Daoy (cell line): ENCODE data around the gene DDI1. TPM values are rescaled to one million over a fixed set of nuclear protein-coding genes. Genes with fewer than 3 reads are reported as not detected.

Source experiments
- DNase-seq: peaks from one replicate; pipeline ENCODE4 v3.0.0-alpha.2; 2015; ENCODE audit warnings: low read depth
- total RNA-seq: library from RNA; depleted of rRNA; stranded (reverse); fragments of >200 nt; shearing (Covaris generic); gene quantifications from 2 replicates; pipeline ENCODE4 v1.2.3, GENCODE V29; 2014; rRNA removed

DDI1 gene
- total RNA-seq: not detected in 2 replicates

- no peak for DNase-seq
These were observed at the start of gene DDI1 for GRCh38 chr11:104036588-104036987. DDI1 (plus strand) TSS chr11:104036640; CDS start chr11:104036823, 183 bp downstream.

- no peak for DNase-seq
These were observed 48.5 kb upstream of the DDI1 start for GRCh38 chr11:103987629-103988594.

DNA sequence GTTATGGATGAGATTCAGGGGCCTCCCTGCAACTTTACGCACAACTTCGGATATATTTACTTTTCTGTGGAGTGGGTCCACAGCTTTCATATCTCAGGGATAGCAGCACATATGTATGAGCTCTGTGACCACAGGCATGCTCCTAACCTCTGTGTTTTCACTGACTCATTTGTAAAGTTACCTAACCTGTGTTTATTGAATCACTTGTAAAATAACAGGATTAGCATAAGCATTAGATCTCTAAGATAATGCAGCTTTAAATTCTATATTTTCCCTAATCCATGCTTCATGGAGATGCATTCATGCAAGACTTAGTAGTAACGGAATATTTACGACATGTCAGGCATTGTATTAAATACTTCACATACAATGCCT is 47.9 kb upstream of the DDI1 start:
- no peak for DNase-seq

- no peak for DNase-seq
These were observed 42.9 kb upstream of the DDI1 start for GRCh38 chr11:103993507-103993906.

DNA sequence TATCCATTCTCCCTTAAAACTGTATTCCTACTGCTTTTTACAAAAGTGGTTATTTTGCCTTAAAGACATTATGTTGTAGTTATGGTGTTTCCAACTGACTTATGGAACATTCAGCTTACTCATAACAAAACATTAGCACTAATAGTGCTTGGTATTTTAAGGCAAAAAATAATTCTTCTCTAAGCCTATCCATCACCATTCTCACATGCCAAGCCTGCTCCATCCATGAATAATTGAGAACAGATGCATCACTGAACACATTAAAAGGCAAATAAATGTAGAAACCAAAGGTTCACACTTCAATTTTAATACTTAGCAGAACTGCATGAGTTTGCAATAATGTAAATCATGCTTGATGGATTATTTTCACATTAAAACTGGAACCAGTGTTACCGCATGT is 42.3 kb upstream of the DDI1 start:
- DNase-seq: no peak

DNA sequence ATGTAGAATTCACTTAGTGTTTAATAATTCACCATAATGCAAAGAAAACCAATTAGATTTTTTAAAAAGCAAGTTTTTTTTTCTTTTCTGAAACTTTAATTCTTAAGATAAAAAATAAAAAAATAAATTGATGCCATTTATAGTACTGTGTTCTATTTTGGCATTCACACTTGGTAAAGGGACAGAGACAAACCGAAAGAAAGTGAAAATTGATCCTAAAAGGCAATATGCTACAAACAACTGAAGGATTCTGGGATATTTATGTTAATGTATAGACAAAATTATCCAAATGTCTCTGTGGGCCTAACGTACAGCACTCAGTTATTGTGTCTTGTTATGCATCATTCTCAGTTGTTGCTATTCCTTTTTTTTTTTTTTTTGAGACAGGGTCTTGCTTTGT is 41.9 kb upstream of the DDI1 start:
- no peak for DNase-seq

GRCh38 chr11:103995896-103996295 is 40.5 kb upstream of the DDI1 start:
- no peak for DNase-seq

DNA sequence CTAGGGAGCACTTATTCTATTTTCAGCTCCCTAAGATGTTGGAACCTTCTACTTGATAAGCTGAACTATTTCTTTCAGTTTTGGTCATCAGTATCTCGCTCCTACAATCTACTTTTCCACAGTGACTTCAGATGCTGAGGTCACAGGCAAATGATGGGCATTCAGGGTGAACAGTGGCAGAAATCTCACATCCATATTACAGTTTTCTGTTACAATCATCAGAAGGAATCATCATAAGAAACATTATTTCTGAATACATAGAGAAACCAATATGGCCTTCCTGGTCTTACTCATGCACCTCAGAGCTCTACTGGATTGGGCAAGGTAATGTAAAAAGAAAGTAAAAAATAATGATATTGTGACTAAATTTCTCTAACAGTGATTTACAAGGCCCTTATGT is 39.4 kb upstream of the DDI1 start:
- DNase-seq: no peak

DNA sequence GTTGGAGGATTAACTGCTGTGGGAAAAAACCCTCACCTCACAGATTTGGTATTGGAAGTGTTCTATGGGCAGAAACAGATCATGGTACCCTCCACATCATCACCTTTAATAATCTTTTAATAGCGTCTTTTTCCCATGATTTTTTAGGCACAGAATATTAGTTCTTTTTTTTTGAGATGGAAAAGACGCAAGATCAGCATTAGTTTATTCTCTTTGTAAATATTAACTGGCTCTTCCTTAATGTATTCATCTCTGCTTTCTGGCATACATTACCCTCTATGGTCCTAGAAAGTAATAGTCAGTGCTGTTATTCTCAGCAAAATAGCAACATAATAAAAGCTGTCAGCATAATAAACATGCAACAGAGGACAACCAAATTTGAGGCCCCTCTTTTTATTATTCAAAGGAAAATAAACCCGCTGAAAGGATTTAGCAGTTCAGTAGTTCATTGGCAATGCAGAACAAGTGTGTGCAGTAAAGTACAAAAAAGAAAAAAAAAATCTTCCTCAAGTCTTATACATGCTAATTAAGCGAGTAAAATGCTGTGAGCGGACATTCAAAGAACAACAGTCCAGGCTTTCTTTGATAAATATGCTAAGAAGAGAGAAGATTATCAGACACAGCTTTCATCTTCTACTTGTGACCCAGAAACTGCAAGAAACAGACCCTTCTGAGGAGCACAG is 37.5 kb upstream of the DDI1 start:
- no peak for DNase-seq

- no peak for DNase-seq
These were observed 35.6 kb upstream of the DDI1 start for GRCh38 chr11:104000798-104001197.

DNA sequence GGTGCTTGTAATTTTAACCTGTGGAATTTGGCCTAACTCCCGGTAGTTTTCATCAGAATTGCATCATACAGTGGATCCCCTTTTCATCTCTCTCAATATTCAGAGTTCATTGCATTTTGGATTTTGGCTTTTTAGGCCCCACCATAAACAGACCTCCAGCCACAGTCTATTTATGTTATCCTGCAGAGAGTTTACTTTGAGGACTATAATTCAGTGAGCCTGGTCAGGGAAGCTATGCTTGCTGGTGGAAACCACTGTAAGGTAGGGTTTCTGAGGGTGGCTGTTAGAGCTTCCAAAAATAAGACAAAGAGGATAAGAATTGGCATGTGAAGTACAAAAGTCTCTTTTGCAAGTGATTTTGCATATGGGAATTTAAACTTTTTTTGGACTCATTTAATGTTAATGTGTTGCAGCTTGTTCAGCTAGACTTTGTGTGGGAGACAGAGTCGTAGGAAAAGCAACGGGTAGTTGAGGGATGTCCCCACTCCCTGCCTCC is 34.8 kb upstream of the DDI1 start:
- no peak for DNase-seq

- DNase-seq: no peak
These were observed 32.9 kb upstream of the DDI1 start for GRCh38 chr11:104003491-104003890.

GRCh38 chr11:104005234-104005855 is 31.1 kb upstream of the DDI1 start:
- DNase-seq: no peak

DNA sequence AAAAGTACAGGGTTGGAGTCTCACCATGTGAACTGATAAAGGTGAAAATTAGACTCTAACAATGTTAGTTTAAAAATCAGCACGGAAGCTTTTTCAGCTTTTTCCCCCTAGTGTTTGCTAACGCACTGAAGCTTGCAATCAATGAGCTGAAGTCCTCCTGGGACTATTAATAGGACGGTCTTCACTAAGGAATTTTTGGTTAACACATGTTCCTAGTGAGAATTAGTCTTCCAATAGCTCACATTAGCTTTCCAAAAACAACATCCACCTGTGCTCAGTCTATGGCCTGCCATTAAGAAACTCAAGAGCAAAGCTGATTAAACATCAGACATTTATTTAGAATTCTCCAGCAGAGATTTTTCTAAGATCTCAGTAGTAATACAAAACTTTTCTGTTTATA is 26.7 kb upstream of the DDI1 start:
- DNase-seq: no peak

DNA sequence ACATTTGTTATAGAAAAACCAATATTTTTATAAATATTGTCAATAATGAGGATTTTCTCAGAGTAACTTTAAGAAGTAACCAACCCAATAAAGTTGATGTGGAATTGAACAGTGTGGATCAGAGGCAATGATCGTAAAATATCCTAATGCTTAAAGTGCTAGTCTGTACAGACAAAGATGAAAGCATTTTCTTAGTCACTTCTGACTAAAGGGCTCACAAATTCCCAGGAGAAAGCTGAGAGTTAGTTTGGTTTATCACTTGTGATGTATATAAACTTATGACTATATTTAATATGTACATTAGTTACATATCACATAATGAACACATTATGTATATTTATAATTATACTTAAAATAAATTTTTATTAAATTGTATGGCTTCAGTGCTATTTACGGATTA is 25.4 kb upstream of the DDI1 start:
- DNase-seq: no peak

DNA sequence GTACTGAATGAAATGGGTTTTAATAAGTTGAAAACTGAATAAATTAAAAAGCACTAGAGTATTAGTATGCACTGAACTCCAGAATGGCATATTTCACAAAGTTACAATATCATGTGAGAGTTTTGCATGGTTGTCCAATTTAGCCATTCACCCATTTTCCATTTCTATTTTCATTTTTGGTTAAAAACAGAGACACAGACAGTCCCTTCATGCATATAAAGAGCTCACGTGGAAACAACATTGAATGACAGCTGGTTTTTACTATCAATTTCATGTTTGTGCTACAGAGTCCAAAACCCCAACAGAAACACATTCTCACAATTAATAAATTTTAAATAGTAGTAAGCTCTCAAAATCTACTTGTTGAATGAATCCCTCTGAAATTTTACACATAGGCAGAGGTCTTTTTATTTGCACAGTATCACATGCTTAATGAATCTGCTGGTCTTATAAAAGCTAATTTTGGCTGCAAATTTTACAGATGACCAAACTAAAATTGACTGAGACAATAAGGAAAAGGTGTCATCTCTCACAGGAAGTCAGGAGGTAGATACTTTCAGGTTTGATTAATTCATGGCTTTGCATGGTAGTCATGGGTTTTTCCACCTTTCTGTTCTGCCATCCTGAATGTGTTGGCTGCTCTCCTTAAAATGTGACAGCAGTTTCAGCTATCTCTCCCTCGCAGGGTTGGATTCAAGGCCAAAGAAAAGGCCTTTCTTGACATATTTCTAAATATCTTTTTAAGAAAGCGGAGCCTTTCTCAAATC is 20.6 kb upstream of the DDI1 start:
- no peak for DNase-seq

- DNase-seq: no peak
These were observed 11.9 kb upstream of the DDI1 start for GRCh38 chr11:104024572-104024971.

DNA sequence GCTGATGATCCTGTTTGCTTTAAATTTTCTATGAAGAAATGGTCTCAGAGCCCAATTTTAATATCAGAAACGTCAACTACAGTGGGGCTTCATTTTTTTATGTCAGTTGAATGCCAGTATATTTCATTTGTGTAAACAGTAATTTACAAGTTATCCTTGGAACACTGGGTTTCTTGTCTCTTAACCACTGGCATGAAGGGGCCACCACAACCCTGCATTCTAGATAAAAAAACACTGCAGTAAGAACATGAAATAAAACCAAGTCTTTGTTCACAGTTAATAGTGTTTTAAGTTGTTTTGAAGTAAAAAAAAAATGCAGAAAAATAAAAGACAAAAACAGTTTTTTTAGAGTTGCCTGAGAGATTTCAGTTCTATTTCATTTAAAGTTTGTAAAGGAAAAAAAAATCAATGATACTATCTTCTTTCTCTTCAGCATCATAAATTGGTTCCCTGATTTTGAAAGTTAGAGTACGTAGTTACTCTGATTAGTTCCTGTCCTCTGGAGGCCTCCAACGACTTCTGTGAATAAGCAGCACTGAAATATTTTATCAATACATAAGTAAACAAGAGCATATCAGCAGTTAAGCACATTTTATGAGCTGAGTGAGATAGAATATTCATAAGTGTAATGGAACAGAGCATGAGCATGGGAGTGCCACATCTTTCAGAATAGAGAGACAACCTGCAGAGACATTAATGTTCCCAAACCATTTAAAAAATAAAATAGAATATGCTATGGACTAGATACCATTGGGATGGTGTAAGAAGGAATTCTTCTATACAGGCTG is 7.8 kb upstream of the DDI1 start:
- no peak for DNase-seq

DNA sequence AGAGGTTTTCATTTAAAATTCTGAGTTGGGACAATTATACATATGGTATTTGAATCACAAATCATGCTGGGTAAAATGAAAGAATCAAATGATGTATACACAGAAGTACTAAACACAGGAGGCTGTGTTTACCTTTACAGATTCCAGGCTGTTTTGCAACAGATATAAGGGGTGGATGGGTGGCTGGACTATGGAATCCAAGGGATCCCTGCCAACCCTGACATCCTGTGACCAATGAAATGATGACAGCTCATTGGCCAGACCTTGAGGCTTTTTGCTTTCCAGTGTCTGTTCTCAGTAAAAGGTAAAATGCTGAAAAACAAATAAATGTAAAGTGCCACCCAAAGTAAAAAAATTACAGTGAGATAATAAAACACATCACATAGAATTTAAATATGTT is 3.3 kb upstream of the DDI1 start:
- DNase-seq: no peak

DNA sequence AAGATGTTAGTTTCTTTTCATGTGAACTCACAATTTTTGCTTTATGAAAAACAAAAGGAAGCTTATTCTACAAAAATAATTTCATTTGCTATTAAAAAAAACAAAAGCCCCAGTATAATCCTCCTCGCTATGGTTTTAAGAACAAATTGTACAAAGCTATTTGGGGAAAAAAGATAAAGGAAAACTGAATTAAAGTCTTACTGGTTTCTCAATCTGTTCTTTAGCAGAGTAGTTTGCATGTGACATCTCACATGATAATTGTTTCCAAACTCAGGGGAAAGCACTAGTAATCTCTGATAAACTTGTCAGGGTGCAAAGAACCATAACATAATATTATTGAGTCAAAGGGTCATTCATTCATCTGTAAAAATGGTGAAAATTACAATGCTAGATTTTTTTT is 2.9 kb upstream of the DDI1 start:
- DNase-seq: no peak

- DNase-seq: no peak
These were observed 555 bp downstream of the DDI1 start for GRCh38 chr11:104036995-104037394.
